Right lobe of liver (tissue), 4 donors: ENCODE data around the gene CPNE6.

Experiments used
- CTCF ChIP-seq, 4 donors: fragments of 200-600 bp in 3 of 4; fragments of 450-650 bp in 1 of 4; IDR thresholded peaks; one replicate each; pipeline versions ENCODE4 v1.5.1 to v1.8.0; 2016 to 2022; ENCODE audit warnings: antibody characterized with exemption in 4 of 4, mild to moderate bottlenecking in 2 of 4
- POLR2A ChIP-seq: fragments of 450-650 bp; IDR thresholded peaks from one replicate; pipeline ENCODE4 v1.6.1; 2017; ENCODE audit warnings: antibody characterized with exemption, mild to moderate bottlenecking
- donor health status: DM: no; HTN: no; CAD: no.
- donor health status: DM: no; HTN: no; CAD: no.
- donor health status: DM: no; HTN: yes; CAD: no.

GRCh38 chr14:24096545-24097181 lies 25.3 kb downstream of the CPNE6 start:
- TF ChIP-seq CTCF (IDR thresholded peaks at IDR 0.05) (no peak), POLR2A (no peak)
